GM03348 (cell line): Measurements from ENCODE around the gene BIRC3.
"Not testable (repeated sequence)": the region's sequence is repeated elsewhere in the genome, so short reads cannot be mapped to it uniquely, and the experiment has no call there.

ENCODE experiments used
- DNase-seq: peaks from one replicate; pipeline ENCODE4 v3.0.0; 2012; ENCODE audit warnings: low spot score

BIRC3 gene

DNA sequence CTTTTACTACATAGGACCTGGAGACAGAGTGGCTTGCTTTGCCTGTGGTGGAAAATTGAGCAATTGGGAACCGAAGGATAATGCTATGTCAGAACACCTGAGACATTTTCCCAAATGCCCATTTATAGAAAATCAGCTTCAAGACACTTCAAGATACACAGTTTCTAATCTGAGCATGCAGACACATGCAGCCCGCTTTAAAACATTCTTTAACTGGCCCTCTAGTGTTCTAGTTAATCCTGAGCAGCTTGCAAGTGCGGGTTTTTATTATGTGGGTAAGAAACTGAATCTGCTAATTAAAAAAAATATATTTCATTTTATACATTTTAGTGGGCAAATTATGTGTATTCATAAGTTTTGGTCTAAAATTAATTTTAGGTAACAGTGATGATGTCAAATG lies 7.8 kb downstream of the BIRC3 start:
- DNase-seq, result no peak

- no peak for DNase-seq
Observed at GRCh38 chr11:102328748-102329147, 11.5 kb downstream of the BIRC3 start.

- peak; percentile 20 for DNase-seq
Observed at GRCh38 chr11:102330231-102330630, 12.9 kb downstream of the BIRC3 start.

GRCh38 chr11:102331341-102331740 lies 14.1 kb downstream of the BIRC3 start:
- no peak for DNase-seq

DNA sequence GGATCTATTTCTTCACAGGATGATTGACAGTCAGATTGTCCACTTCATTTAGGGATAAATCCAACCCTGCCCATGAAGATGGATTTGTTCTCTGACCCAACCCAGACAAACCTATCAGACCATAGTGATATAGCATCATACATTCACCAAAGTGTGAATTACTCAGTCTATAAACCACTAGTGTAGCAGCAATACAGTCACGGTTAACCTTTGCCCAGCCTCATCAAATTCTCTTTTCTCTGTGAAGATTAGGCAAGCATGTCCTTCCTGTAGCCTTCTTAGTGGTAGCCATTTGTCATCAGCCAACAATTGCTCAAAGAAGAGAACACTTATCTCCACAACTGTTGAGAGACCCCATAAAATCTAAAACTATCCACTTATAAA lies 15.3 kb downstream of the BIRC3 start:
- no peak for DNase-seq

DNA sequence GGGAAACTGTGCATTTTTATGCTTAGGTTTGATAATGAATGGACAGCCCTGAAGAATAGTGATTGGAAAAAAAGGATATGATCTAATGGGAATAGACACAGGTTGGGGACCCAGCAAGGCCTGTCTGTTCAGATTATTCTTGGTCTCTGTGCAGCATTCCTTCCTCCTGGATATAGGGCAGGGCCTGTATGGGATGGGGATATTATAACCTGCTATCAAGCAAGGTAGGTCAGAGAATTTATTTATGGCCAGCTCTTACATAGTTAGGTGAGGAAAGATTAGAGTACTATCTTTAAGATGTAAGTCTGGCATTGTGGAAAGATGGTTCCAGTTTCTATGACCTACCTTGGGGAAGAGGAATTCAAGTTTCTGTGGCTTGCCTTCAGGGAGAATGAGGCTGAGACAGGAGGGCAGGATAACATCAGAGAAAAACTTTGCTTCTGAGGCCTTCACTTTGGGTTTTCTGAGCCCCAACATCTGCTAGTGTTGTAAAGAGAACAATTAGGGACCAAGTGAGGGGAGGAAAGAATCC lies 21.3 kb downstream of the BIRC3 start:
- DNase-seq, result no peak

DNA sequence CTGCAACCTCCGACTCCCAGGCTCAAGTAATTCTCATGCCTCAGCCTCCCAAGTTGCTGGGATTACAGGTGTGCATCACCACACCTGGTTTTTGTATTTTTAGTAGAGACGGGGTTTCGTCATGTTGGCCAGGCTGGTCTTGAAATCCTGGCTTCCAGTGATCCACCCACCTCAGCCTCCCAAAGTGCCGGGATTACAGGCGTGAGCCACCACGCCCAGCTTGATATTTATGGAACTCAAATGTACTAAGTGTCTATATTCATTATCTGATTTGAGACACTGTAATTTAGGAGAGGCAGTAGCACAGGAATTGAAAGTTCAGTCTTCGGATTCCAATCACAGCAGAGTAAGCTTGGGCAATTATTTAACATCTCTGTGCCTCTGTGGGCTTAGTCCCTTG lies 24.0 kb downstream of the BIRC3 start:
- not testable (repeated sequence) for DNase-seq

- DNase-seq, result peak; percentile 81
Observed at GRCh38 chr11:102341844-102342318, 24.6 kb downstream of the BIRC3 start.

DNA sequence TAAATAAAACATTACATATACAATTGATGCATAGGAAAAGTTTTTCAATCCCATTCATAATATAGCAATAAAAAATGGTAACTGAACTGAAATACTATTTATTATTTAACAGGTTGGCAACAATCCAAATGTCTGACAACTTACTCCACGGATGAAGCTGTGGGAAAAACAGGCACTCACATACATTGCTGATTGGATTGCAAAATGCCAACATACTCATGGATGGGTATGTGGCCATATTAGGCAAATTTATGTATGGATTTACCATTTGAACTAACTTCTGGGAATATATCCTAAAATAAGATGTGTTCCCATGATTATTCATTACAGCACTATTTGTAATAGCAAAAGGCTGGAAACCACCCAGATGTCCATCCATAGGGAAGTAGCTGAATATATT lies 26.5 kb downstream of the BIRC3 start:
- DNase-seq, result no peak

DNA sequence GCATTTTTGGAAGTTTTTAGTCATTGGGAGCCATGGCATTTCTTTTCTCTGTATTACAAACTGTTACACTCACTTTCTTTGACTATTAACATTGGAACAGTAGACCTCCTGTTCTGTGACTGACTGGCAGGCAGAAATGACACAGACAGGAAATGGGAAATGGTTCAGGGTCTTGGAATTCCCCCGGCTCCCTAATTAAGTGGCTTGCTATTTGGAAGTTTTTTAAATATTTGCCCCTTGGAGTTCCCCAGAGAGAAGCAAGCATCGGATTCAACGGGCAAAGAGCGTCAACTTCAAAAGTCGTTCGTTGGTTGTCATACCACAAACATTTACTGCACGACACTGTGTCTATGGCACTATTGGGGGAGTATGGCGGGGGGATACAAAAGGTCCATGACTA lies 28.6 kb downstream of the BIRC3 start:
- peak; percentile 13 for DNase-seq

GRCh38 chr11:102346456-102346747 lies 29.1 kb downstream of the BIRC3 start:
- no peak for DNase-seq

DNA sequence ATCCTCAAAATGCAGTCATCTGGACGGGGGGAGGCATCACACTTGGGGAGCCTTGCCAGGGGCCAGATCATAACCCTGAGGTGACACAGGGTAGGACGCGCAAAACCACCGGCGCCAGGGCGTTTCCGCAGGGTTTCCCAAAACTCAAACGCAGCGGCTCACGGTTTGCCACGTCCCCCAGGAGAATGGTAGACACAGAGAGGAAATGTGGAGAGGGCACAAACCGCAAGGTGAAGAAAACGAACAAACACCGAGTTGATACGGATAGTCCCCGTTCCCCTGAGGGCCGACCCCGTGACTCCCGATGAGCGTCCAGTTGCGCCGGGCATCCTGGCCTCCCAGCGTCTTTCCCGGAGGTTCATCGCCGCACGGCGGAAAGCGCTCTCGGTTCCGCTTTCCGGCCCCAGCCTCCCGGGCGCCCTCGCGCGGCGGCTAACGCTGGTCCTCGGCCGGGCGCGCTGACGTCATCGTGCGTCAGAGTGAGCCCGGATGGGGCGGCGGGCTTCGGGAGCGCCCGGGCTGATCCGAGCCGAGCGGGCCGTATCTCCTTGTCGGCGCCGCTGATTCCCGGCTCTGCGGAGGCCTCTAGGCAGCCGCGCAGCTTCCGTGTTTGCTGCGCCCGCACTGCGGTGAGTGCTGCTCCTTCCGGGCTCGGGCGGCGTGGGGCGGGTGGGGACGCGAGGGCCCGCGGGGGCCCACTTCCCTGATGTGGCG lies 29.6 kb downstream of the BIRC3 start, which contains the start of gene BIRC2:
Gene BIRC2 (plus strand): TSS at position 467 of the 714 bp plus-strand sequence. CDS start 2,641 bp downstream, outside the sequence.
- DNase-seq, result peak; percentile 94

DNA sequence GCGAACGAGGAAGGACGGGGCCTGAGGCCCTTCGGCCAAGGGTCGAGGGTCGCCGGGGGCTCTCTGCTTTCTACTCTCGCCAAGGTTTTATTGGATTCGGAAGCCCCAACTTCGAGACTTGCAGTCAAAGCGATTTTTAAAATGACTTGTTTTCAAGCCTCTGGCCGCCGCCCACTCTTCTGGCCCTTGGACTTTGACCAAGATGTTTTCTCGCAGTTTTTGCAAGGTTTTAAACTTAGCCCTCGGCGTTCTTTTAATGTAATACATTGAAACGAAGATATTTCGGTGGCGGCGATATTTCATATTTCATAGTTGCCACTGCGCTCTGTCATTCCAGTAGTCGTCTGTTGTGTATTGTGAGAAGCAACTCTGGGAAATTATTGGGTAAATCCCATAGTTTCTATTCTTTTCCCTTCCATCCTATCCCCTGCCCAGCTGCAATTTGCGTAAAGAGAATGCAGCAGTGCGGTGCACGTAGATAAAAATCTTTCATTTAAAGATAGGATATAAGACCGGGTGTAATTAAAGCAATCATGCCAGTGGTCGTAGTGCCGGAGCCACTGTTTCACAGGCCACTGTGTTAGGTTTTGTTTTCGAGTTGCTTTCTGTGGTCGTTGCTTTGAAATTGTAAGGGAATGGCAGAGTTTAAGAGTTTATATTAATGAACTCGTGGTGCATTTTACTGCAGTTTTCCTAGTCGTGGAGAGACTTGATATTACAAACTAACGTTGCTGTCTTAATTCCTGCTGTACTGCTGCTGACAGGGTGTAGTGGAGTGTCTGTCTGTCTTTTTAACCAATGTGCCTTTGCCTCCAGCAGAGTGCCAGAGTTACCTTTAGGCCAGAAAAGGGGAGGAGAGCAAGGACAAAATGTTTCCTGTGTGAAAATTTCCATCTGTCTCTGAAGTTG lies 30.4 kb downstream of the BIRC3 start:
- peak; percentile 19 for DNase-seq

DNA sequence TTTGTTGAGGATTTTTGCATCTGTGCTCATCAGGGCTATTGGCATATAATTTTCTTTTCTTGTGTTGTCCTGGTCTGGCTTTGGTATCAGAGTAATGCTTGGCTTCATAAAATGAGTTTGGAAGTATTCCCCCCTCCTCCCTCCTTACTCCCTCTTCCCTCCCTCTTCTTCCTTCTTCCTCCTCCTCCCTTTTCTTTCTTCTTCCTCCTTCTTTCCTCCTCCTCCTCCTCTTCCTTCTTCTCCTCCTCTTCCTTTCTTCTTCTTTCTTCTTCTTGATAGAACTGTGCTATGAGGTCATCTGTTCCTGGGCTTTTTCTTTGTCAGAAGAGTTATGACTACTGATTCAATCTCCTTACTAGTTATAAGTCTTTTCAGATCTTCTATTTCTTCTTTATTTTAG lies 39.8 kb downstream of the BIRC3 start:
- DNase-seq, result no peak

GRCh38 chr11:102359372-102359771 lies 42.1 kb downstream of the BIRC3 start:
- DNase-seq, result no peak

DNA sequence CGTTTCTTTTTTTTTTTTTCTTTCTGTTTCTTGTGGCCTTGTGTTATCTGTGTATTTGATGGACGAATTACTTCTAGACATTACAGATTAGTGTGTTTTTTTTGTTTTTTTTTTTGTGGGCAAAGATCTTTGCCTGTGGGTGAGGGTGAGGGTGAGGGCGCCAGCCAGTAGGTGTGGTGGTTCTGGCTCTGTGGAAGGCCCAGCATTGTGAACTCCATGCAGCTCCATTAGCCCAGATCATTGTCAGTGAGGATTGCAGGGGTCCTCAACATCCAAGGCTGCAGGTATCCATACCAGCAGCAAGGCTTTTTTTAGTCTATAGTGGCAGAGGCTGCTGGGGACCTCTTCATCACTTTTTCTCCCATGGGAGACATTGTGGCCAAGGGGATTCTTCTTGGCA lies 43.4 kb downstream of the BIRC3 start:
- no peak for DNase-seq

DNA sequence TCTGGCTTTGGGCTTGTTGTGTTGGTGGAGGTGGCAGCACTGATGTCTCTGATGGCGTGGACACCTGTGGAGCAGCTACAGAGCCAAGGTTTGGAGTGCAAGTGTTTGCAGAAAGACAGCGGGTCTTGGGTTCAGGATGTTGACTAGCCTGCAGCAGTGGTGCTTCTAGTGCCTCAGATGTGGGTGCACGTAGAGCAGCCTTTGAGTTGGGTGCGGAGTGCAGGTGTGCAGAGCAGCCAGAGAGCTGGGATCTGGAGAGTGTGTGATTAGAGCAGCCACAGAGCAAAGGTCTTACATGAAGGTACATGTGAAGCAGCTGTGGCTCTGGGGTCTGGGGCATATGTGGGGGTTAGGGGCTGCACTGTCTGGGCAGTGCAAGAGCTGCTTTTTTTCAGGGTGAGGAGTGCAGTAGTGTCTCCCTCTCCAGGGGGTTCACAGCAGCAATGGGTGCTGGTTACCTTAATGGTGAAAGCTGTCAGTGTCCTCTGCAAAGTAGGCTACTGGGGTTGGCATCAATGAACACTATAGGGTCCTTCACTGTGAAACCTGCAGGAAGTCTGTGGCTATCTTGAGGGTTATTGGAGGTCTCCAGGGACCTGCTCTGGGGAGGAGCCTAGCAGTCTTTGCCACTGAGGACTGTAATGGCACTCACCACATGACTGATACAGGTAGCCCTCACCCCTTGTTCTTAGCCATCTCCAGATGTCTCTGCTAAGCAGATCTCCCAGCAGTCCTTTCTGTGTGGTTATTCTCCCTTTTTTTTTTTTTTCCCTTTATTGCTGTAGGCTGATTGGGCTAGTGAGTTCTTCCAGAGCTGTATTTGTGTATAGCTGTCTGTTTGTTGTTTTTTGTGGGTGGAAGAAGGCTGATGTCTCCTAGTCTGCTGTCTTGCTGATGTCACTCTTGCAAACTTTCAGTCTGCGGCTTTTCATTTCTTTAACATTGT lies 44.1 kb downstream of the BIRC3 start:
- peak; percentile 26 for DNase-seq

DNA sequence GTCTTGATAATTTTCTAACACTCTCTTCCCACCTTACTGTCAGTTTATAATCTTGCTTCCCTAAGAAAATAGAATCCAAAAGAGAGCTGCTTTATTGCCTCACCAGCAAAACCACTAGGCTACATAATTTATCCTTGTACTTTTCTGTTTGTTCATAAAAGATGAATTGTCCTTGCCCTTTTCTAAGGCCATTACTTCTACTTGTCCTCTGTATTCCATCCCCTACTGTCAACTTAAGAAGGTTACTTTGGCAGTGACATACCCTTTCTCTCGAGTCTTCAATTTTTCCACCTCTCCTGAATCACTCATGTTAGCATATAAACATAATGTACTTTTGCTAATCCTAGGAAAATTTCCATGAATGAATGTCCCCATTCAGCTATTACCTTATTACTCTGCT lies 47.7 kb downstream of the BIRC3 start:
- no peak for DNase-seq

GRCh38 chr11:102367364-102367763 lies 50.1 kb downstream of the BIRC3 start:
- DNase-seq, result peak; percentile 16

GRCh38 chr11:102368472-102368871 lies 51.2 kb downstream of the BIRC3 start:
- DNase-seq, result no peak

GRCh38 chr11:102374633-102375424 lies 57.5 kb downstream of the BIRC3 start:
- not testable (repeated sequence) for DNase-seq
